Measurements from ENCODE around the gene OR51D1.

Gene OR51D1

GRCh38 chr11:4636962-4637661 lies at the start of gene OR51D1:
Gene OR51D1, plus strand, starts transcription at chr11:4637477. Its CDS starts 2,314 bp downstream, at chr11:4639791.
- DNase-seq (ENCODE audit: low spot score), result peak; percentile 62

DNA sequence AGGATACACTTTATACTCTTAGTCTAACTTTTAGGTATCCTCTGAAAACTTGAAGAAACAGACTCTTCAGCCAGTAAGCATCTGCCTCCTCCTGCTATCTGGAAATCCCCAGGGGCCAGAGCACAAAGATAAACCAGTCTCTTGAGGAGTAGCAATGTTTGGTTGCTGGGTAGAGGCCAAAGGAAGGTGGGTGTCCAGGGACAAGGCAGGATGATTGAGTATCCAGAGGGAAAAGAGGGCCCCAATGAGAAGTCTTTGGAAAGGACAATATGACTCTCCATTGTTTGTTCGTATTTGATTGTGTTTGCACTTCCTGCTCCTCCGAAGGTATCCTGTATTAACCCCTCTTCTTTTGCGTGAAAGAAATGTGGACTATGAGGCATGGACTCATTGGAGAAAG lies 48.3 kb upstream of the OR51D1 start:
- no peak for DNase-seq (ENCODE audit: low spot score)

DNA sequence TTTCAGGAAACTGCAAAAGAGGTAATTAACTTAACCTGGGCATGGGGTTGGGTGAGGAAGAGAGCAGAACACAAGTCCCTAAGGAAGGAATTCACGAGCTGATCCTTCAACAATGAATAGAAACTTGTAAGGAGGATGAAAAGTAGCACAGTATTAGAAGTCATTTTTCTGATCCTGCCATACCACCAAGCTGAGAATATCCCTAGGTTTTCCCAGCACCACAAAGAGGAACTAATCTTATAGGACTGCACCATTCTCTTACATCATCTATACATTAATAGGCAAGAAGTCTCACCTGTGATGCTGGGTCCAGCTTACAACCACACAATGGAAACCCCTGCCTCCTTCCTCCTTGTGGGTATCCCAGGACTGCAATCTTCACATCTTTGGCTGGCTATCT lies 43.5 kb upstream of the OR51D1 start, which contains the start of gene OR52I1:
Gene OR52I1, plus strand, starts transcription at position 301 of the 400 bp plus-strand sequence. Its CDS starts 0 bp downstream, at position 301.
- no peak for DNase-seq (ENCODE audit: low spot score)

- DNase-seq (ENCODE audit: low spot score), result no peak
These were observed 32.2 kb upstream of the OR51D1 start for GRCh38 chr11:4605057-4605456.

DNA sequence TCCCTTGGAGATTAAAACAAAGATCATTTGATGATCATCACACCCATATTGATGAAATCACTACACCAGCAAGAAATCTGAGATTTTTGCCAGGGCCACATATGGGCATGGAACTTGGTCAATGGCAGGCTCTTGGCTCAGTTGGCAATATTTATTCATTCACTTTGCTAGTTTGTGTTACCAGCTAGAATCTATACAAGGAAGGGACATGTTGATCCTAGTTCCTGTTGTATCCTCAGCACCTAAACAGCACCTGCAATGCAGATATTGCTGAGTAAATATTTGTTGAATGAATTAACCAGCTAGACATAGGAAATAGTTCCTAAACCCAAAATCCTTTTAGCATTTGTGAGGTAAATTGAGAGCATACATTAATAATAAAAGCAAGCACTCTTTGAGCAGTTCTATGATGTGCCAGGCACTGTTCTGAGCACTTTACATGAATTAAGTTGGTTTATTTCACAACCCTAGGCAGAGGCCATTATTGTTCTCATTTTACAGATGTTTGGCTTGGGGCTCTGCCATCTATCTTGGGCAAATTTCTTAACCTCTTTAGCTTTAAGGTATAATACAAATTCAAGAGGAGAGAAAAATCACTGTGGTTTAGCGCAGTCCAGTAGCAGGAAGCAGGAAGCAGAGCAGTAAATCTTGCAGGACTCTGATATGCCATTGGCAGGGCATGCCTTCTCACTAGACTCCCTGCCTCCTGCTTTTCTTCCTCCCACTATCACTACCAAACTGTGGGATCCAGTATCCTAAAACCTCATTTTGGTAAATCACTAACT lies 30.9 kb upstream of the OR51D1 start:
- DNase-seq (ENCODE audit: low spot score), result no peak

DNA sequence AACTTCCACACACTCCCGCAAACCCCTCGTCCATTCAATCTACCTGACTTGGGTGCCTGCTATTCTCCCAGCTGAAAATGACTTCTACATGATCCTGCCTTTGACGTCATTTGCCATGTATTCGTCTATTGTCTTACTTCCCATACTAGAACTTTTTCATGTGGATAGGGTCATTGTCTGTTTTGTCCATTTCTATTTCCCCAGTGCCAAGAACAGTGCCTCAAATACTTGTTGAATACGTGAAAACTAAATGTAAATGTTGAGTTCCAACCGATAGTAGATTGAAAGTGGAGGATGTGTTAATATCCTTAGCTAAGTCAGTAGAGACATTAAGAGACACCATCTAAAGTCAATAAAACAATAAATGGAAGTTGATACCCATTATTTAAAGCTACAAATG lies 30.2 kb upstream of the OR51D1 start:
- DNase-seq (ENCODE audit: low spot score), result no peak

DNA sequence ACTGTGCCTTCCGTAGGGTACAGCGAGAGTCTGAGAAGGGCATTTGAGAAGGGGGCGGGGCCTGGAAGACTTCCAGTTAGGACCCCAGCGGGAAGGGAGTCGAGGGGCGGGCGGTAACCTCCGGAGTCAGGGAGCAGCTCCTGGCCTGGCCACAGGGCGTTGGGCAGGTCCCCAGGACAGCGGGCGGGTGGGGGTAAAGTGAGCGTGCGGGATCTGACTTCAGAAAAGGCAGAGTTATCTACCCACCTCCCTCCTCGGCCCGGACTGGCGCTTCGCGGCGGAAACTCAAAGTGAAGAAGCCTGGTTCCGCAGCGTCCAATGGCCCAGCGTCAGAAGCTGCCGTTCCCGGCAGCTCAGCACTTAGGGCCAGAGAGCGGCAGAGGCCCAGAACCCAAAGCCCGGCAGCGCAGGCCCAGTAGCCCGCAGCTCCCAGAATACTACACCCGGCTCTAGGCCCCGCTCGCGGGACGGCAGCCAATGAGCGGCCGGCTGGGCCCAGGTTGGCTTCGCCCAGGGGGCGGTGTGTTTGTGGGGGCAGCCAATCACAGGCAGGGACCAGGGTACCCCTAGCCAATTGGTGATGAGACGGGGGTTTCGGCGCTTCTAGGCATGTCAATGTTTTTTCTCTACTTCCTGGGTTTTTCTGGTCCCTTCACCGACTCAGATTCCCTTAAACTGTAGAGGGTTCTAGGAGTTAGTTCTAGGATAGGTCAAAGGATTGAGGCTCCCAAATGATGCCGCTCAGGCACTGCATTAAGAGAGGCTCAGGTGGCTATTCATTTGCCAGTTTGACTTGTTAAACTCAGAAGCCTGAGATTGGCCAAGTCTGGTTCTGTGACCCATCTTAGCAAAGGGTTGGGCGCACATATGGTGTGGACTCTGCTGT lies 29.3 kb upstream of the OR51D1 start, which contains the start of gene TRIM68:
Gene TRIM68, minus strand, starts transcription at position 451 of the 886 bp plus-strand sequence. CDS start 2,727 bp downstream, outside the sequence.
- DNase-seq (ENCODE audit: low spot score), result peak; percentile 95

- DNase-seq (ENCODE audit: low spot score), result peak; percentile 10
These were observed 26.9 kb upstream of the OR51D1 start for GRCh38 chr11:4610258-4610935.

DNA sequence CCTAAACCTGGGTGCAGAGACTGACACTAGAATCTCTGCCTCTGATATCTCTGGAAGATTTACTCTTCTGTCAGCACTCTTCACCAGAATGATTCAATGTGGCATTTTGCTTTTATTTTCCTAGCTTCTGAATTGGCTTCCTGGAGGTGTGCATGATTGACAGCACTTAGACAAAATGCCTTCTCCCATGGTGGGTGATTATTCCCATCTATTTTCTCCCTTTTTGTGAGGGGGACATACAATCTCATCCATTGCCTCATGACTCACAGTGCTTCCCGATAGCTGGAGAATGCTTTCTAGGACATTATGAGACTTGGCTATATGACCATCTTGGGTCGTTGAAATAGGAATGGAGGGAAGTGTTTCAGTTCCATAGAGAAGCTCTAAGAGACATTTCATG lies 25.3 kb upstream of the OR51D1 start:
- no peak for DNase-seq (ENCODE audit: low spot score)

GRCh38 chr11:4615856-4616444 lies 21.3 kb upstream of the OR51D1 start:
- no peak for DNase-seq (ENCODE audit: low spot score)

DNA sequence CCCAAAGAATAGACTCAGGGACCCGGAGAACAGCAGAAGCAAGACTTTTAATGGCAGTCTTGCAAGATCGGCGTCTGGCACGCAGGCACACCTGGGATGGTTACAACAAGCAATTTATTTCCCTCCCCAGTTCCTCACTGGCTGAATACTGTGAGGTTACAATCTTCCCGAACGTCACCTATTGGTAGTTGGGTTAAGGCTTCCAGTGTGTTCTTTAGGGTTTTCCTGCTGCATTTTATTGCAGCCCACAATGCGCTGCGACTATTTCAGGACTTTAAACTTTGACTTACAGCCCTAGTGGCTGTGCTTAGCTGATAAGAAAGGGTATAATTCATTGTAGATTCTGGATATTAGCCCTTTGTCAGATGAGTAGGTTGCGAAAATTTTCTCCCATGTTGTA lies 17.8 kb upstream of the OR51D1 start:
- no peak for DNase-seq (ENCODE audit: low spot score)

DNA sequence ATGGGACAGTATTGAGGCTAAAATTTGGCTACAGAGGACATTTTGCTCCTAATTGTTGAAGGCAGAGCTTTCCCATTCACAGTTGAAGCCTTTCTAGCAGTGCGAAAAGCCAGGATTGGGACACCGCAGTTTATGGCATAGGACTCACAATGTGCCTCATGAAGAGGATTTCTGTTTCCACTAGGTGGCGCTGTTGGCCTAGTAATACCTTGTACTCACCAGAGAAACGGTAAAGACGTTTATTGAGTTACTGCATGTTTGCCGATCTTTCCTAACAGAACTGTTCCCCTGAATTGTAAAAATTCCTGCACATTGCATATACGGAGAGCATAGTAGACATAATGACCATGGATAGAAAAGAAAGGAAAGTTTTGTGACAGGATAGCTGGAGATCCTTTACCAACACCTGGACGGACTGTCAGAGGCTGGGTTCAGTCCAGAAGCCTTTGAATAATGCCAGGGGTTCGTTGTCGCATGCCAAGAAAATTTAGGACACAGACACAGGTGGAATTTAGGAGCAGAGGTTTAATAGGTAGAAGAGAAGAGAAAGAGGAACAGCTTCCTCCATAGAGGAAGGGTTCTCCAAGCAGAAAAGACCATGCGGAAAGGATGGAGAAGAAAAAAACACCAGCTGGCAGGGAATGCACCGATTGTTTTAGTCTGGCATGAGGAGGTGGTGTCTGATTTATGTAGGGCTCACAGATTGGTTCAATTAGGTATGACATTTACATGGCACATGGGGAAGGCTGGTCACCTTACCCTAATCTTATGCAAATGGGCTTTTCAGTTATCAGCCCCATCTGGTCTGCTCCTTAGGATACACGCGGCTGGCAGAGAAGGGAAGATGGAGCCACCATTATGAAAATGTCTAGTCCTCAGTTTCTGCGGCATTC lies 10.8 kb upstream of the OR51D1 start:
- no peak for DNase-seq (ENCODE audit: low spot score)

GRCh38 chr11:4636136-4636535 lies 1.1 kb upstream of the OR51D1 start:
- DNase-seq (ENCODE audit: low spot score), result no peak

DNA sequence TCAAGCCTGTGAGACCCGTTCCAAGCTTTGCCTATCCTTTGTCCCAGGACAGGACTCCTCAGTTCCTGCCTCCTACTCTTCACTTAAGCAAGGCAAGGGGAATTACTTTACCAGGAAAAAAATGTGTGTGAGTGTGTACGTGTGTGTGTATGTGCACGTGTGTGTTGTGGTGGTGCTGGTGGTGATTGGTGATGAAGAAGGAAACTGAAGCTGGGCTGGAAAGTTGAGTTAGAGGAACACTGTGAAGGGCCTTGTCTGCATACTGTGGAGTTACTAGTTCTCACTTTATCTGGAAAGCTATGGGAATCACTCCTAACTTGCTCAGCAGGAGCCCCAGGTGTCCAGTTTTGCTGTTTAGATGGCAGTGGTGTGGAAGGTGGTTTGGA lies 378 bp downstream of the OR51D1 start:
- no peak for DNase-seq (ENCODE audit: low spot score)

DNA sequence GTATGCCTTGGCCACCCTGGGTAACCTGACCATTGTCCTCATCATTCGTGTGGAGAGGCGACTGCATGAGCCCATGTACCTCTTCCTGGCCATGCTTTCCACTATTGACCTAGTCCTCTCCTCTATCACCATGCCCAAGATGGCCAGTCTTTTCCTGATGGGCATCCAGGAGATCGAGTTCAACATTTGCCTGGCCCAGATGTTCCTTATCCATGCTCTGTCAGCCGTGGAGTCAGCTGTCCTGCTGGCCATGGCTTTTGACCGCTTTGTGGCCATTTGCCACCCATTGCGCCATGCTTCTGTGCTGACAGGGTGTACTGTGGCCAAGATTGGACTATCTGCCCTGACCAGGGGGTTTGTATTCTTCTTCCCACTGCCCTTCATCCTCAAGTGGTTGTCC lies 2.7 kb downstream of the OR51D1 start:
- no peak for DNase-seq (ENCODE audit: low spot score)

DNA sequence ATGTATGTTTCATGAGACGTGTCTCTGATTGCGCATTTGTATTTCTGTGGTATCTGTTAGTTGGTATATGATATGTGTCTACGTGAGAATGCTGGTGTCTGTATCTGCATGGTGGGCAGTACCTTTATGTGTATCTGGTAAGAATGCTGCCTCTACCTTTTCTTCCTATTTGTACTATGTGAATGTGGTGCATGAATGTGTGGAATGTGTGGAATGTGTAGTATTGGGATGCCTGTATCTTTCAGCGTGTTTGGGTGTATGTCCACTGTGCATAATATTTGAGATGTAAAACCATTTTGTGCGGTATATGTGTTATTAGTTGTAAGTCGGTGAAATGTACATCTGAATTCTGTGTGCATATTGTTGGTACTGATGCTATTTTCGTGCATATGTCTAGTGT lies 4.2 kb downstream of the OR51D1 start:
- DNase-seq (ENCODE audit: low spot score), result no peak

GRCh38 chr11:4642043-4642442 lies 4.8 kb downstream of the OR51D1 start:
- no peak for DNase-seq (ENCODE audit: low spot score)

GRCh38 chr11:4643076-4643475 lies 5.8 kb downstream of the OR51D1 start:
- DNase-seq (ENCODE audit: low spot score), result no peak

GRCh38 chr11:4643682-4644081 lies 6.4 kb downstream of the OR51D1 start, which contains the start of gene OR51E1:
Gene OR51E1, plus strand, starts transcription at chr11:4643982. Its CDS starts 8,545 bp downstream, at chr11:4652527.
- no peak for DNase-seq (ENCODE audit: low spot score)

DNA sequence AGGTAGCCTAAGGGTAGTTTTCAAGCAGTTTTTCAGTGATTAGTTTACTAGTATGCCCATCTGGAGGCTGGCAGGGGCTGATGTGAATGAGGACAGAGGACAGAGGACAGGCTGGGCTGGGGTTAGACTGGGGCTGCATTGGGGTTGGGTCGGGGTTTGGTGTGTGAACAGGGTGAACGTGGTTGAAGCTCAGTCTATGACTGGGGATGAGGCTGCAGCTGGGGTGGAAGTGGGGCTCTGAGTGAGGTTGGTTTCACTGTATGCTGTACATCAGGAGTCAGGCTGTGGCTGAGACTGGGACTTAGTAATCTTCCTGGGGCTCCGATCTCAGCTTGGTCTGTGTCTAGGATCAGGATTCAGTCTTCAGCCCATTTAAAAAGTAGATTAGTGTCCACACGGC lies 7.0 kb downstream of the OR51D1 start:
- no peak for DNase-seq (ENCODE audit: low spot score)
